H1 (cell line): ENCODE data around the gene SESN2. TPM values are rescaled to one million over a fixed set of nuclear protein-coding genes. Genes with fewer than 3 reads are reported as not detected.

ENCODE experiments used
- ASH2L ChIP-seq: fragments of 200-600, 300-600 bp; sonication (generic); IDR thresholded peaks from one replicate; pipeline ENCODE4 v1.7.1; 2017; ENCODE audit warnings: low read length
- ATF3 ChIP-seq: IDR thresholded peaks from 2 replicates; pipeline ENCODE4 v1.6.1; 2011; ENCODE audit warnings: low read depth, mild to moderate bottlenecking, low read length; ENCODE audit not compliant: insufficient read depth
- BACH1 ChIP-seq: IDR thresholded peaks from 2 replicates; pipeline ENCODE4 v1.6.1; 2012; ENCODE audit warnings: low read length, improper control_type of control experiment
- GABPA ChIP-seq: IDR thresholded peaks from 2 replicates; pipeline ENCODE4 v1.6.1; 2011; ENCODE audit warnings: mild to moderate bottlenecking, low read length, moderate library complexity, borderline replicate concordance; ENCODE audit not compliant: insufficient read depth
- KDM4A ChIP-seq: IDR thresholded peaks from one replicate; pipeline ENCODE4 v1.7.1; 2012; ENCODE audit warnings: low read depth, mild to moderate bottlenecking, moderate library complexity, low read length, inconsistent platforms; ENCODE audit not compliant: severe bottlenecking
- POLR2AphosphoS5 ChIP-seq: IDR thresholded peaks from 2 replicates; pipeline ENCODE4 v1.6.1; 2011; ENCODE audit warnings: low read depth, low read length
- SAP30 ChIP-seq: fragments of 300-600 bp; sonication (generic); IDR thresholded peaks from 2 replicates; pipeline ENCODE4 v1.7.1; 2012; ENCODE audit warnings: low read length, moderate library complexity, mild to moderate bottlenecking, inconsistent platforms; ENCODE audit not compliant: insufficient read depth, insufficient replicate concordance
- TAF1 ChIP-seq: IDR thresholded peaks from 2 replicates; pipeline ENCODE4 v1.6.1; 2011; ENCODE audit warnings: mild to moderate bottlenecking, low read depth, low read length
- TAF7 ChIP-seq: optimal IDR thresholded peaks from 2 replicates; pipeline ENCODE3; 2011; ENCODE audit warnings: low read depth, mild to moderate bottlenecking, inconsistent platforms, low read length, moderate library complexity, borderline replicate concordance
- polyA plus RNA-seq, 7 experiments: library from polyadenylated mRNA; depleted of rRNA in 3 of 7; stranded (reverse) in 5 of 7; unstranded in 2 of 7; fragments of >200 nt in 5 of 7; fragments of 200-250 nt in 2 of 7; gene quantifications; 1 replicate in 5 of 7; 2 replicates in 1 of 7; 4 replicates in 1 of 7; pipeline versions ENCODE4 v1.2.1 to v1.2.3, GENCODE V29; 2011 to 2013; ENCODE audit warnings: missing spikeins in 2 of 7, mixed read lengths in 2 of 7
- total RNA-seq: library from RNA; stranded (reverse); fragmentation: NEBNext Ultra II Directional; extraction: Animal tissue kit (Norgen Biotek cat#: 25700); gene quantifications from 2 replicates; pipeline ENCODE4 v1.2.1, GENCODE V29; 2021

Gene SESN2
- total and polyA plus RNA-seq, 2 of the 8 experiments (the other 6 are each of a cell fraction or from before 2014, with no cell fraction given) = 25.1 to 33.0 TPM

GRCh38 chr1:28259934-28260802 lies 850 bp downstream of the SESN2 start (continued):
- TF ChIP-seq ATF3 = 0 out of 2 replicates have a peak, but pooled peaks have one; percentile 7
- no peak; the same call in none of the 2 replicates for TF ChIP-seq POLR2AphosphoS5
- no peak for TF ChIP-seq BACH1
- TF ChIP-seq TAF1 = no peak; the same call in 1 of the 2 replicates
- peak; percentile 3 for TF ChIP-seq TAF7
- TF ChIP-seq SAP30 = no peak
- TF ChIP-seq GABPA = no peak
- TF ChIP-seq KDM4A = peak; percentile 73
- TF ChIP-seq ASH2L = peak; percentile 66
- TF ChIP-seq, all 59 proteins: peak for 9
